ENCODE measurements around the gene KLF4. TPM values are rescaled to one million over a fixed set of nuclear protein-coding genes. Genes with fewer than 3 reads are reported as not detected.

Gene KLF4
- total and polyA plus RNA-seq, 3 donors from 2014 or later = 61.1 to 84.8 (median 64.9) TPM

DNA sequence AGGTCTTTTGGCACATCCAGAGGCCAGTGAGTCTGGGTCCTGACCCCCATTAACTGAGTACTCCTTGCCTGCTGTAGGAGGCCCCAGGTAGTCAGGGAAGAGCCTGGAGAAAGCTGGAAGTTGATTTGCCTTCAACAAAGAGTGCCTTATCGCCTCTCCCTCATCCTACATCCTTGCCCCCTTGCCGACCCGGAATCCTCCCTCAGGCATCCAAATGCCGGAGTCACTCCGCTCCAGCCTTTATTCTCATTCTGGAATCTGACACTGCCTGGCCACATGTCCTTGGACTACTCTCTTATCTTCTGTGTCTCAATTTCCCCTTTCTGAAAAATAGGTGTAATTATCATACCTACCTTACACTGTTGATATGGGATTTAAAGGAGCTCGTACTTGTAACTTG lies 39.1 kb upstream of the KLF4 start:
- Histone ChIP-seq H3K36me3 (ENCODE audit: low read depth, missing control alignments) (no peaks in the 10 kb centered on the region), H3K27me3 (no peaks in the 10 kb centered on the region), H3K27ac (no peak overlapping the region), H3K4me3 (no peak overlapping the region), H3K9me3 (no peaks in the 10 kb centered on the region), H3K4me1 (no peaks in the 10 kb centered on the region)
- intact Hi-C loops (cut with DNase I; ENCODE audit: low total_unique reads) = no loop called here
- DNase-seq = no peak
- TF ChIP-seq, protein P1, sequence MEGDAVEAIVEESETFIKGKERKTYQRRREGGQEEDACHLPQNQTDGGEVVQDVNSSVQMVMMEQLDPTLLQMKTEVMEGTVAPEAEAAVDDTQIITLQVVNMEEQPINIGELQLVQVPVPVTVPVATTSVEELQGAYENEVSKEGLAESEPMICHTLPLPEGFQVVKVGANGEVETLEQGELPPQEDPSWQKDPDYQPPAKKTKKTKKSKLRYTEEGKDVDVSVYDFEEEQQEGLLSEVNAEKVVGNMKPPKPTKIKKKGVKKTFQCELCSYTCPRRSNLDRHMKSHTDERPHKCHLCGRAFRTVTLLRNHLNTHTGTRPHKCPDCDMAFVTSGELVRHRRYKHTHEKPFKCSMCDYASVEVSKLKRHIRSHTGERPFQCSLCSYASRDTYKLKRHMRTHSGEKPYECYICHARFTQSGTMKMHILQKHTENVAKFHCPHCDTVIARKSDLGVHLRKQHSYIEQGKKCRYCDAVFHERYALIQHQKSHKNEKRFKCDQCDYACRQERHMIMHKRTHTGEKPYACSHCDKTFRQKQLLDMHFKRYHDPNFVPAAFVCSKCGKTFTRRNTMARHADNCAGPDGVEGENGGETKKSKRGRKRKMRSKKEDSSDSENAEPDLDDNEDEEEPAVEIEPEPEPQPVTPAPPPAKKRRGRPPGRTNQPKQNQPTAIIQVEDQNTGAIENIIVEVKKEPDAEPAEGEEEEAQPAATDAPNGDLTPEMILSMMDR (IDR thresholded peaks at IDR 0.05) = no peak
- no peak for TF ChIP-seq POLR2A (IDR thresholded peaks at IDR 0.05)
- WGBS, 2 donors = 83 to 87% methylated on average over 6 of the region's 6 CpGs

DNA sequence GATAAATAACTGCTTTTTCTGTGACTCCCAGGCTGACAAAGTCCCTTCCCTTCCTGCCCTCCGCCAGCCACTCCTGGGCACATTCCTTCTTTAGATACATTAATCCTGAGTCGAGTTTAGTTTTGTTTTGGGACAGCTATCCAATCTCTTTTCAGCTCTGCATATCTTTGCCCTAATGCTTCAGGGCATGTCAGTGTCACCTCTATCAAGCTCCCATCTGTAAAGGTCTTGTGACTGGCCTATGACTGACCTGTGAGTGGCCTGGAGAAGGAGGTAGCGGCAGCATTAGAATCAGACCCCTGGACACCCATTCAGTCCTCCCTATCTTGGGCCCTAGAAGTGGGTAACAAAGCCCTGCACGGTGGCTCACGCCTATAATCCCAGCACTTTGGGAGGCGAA lies 34.0 kb upstream of the KLF4 start:
- WGBS, 2 donors = 93 to 94% methylated on average over 6 of the region's 6 CpGs
- Histone ChIP-seq H3K27ac (no peak overlapping the region), H3K27me3 (no peaks in the 10 kb centered on the region), H3K4me3 (no peak overlapping the region), H3K9me3 (no peaks in the 10 kb centered on the region), H3K4me1 (no peaks in the 10 kb centered on the region), H3K36me3 (ENCODE audit: low read depth, missing control alignments) (no peaks in the 10 kb centered on the region)
- DNase-seq = no peak
- TF ChIP-seq, protein P1 (IDR thresholded peaks at IDR 0.05) = no peak
- no peak for TF ChIP-seq POLR2A (IDR thresholded peaks at IDR 0.05)
- intact Hi-C loops (cut with DNase I; ENCODE audit: low total_unique reads) = no loop called here

DNA sequence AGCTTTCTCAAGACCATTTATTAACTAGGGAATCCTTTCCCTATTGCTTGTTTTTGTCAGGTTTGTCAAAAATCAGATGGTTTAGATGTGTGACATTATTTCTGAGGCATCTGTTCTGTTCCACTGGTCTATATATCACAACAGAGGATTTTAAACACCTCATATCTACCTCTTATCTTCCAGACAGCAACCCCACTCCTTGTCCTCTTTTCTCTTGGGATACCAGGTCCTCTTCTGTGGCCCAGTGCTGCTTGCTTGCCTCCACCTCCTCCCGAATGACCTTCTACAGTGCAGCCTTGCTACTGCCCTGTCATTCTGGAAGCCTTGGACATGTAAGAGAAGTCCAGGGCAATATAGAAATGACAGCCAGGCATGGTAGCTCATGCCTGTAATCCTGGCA lies 30.6 kb upstream of the KLF4 start:
- Histone ChIP-seq H3K27ac (no peak overlapping the region), H3K9me3 (no peaks in the 10 kb centered on the region), H3K36me3 (ENCODE audit: low read depth, missing control alignments) (no peaks in the 10 kb centered on the region), H3K27me3 (no peaks in the 10 kb centered on the region), H3K4me3 (no peak overlapping the region), H3K4me1 (no peaks in the 10 kb centered on the region)
- TF ChIP-seq, protein P1 (IDR thresholded peaks at IDR 0.05) = no peak
- TF ChIP-seq POLR2A (IDR thresholded peaks at IDR 0.05) = no peak
- DNase-seq = no peak
- intact Hi-C loops (cut with DNase I; ENCODE audit: low total_unique reads) = no loop called here
- 84 to 90% methylated on average over 1 of the region's 1 CpG for WGBS, 2 donors

DNA sequence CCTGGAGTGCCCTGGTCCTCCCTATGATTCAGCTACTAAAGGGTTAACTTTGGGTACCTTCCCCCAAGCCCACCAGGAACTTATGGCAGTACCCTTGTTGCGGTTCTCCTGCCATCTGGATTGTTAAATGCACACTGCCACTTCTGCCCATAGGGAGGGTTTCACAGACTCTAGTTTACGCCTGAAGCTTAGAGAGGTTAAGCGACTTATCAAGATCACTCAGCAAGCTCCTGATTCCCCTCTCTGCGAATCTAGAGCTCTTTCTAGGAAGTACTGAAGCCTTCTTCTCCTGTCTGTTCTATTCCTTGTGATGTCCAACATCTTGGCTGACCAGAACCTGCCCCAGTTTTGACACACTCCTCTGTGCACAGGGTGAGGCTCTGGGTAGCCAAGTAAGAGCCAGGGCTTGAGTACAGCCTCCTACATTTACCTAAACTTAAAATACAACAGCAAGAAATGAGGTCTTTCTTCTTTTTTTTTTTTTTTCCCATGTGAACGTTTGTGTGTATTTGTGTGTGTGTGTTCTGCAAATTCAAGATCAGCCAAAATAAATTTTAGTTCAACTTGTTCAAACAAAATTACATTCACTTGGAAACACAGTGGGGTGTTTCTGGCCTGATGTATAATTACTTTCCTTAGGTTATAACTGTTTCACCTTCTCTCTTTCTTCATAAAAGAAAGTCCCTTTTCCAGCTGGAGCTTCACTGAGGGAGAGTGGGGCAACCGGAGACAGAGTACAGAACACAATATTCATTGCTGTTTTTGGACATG lies 28.7 kb upstream of the KLF4 start:
- no peak for TF ChIP-seq POLR2A (IDR thresholded peaks at IDR 0.05)
- TF ChIP-seq, protein P1 (IDR thresholded peaks at IDR 0.05) = no peak
- 53 to 57% methylated on average over 6 of the region's 6 CpGs for WGBS, 2 donors
- intact Hi-C loops (cut with DNase I; ENCODE audit: low total_unique reads) = no loop called here
- no peaks in the 10 kb centered on the region for H3K9me3 ChIP-seq
- H3K4me3 ChIP-seq = no peak overlapping the region
- no peaks in the 10 kb centered on the region for H3K4me1 ChIP-seq
- H3K27me3 ChIP-seq = no peaks in the 10 kb centered on the region
- H3K36me3 ChIP-seq (ENCODE audit: low read depth, missing control alignments) = no peaks in the 10 kb centered on the region
- no peak for DNase-seq
- peak overlapping the region in 1 of 2 donors; percentile 30 for H3K27ac ChIP-seq

All from testis (tissue), 3 donors.